H1 (cell line): ENCODE data around the gene NGEF. TPM values are rescaled to one million over a fixed set of nuclear protein-coding genes. Genes with fewer than 3 reads are reported as not detected.

Source experiments
- RBBP5 ChIP-seq: IDR thresholded peaks from 2 replicates; pipeline ENCODE4 v1.7.1; 2012; ENCODE audit warnings: low read depth, mild to moderate bottlenecking, inconsistent platforms, low read length, moderate library complexity, borderline replicate concordance
- TBP ChIP-seq: IDR thresholded peaks from 2 replicates; pipeline ENCODE4 v1.6.1; 2011; ENCODE audit warnings: low read depth, low read length, improper control_type of control experiment
- polyA plus RNA-seq, 7 experiments: library from polyadenylated mRNA; depleted of rRNA in 3 of 7; stranded (reverse) in 5 of 7; unstranded in 2 of 7; fragments of >200 nt in 5 of 7; fragments of 200-250 nt in 2 of 7; gene quantifications; 1 replicate in 5 of 7; 2 replicates in 1 of 7; 4 replicates in 1 of 7; pipeline versions ENCODE4 v1.2.1 to v1.2.3, GENCODE V29; 2011 to 2013; ENCODE audit warnings: missing spikeins in 2 of 7, mixed read lengths in 2 of 7
- total RNA-seq: library from RNA; stranded (reverse); fragmentation: NEBNext Ultra II Directional; extraction: Animal tissue kit (Norgen Biotek cat#: 25700); gene quantifications from 2 replicates; pipeline ENCODE4 v1.2.1, GENCODE V29; 2021

Gene NGEF
- total and polyA plus RNA-seq, 2 of the 8 experiments (the other 6 are each of a cell fraction or from before 2014, with no cell fraction given) = 2.7 to 3.2 TPM

DNA sequence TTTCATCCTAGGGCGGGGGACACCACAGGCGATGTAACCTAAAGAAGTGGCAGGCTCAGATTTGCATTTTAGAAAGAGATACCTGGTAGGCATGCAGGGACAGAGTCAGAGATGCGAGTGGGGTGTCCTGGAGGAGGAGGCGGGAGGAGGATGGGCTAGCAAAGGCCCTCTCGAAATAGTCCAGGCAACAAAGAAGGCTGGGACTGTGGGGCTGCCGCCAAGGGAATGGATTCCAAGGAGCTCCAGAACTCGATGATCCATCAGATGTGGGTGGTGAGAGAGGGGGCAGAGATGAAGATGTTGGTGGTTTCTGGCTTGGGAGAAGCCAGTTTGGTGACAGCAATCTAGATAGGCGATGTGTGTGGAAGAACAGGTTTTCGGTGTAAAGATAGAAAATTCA lies 34.6 kb upstream of the NGEF start (continued):
- TF ChIP-seq RBBP5 (no peak), TBP (no peak)
